OCI-LY7 (cell line): ENCODE measurements around the gene FLAD1. TPM values are rescaled to one million over a fixed set of nuclear protein-coding genes. Genes with fewer than 3 reads are reported as not detected.

Experiments
- BruUV-seq: library from RNA; stranded (reverse); fragments of 400-500 nt; replicated peaks from 2 replicates; lab custom pipeline; 2021; lab: Mats Ljungman, UMichigan
- CTCF ChIA-PET: fragments of 300-600 bp; sonication (Branson Sonifier 250); formaldehyde crosslinking; loops from one replicate; lab custom pipeline; 2022; ENCODE audit warnings: antibody characterized with exemption; ENCODE audit not compliant: unreplicated experiment; lab: Charles Lee
- POLR2A ChIA-PET: fragments of 300-600 bp; sonication (Branson Sonifier 250); formaldehyde crosslinking; loops from one replicate; lab custom pipeline; 2022; ENCODE audit warnings: antibody characterized with exemption; lab: Charles Lee
- DNase-seq: peaks from one replicate; pipeline ENCODE4 v3.0.0-alpha.2; 2015; ENCODE audit warnings: low spot score
- H2AFZ ChIP-seq: fragments of 200-600 bp; sonication (generic), shearing (Covaris generic); 2 replicates; pipeline ENCODE4 v1.6.1; 2014; ENCODE audit warnings: mild to moderate bottlenecking, antibody characterized with exemption, low read length, moderate library complexity
- H3K27ac ChIP-seq: fragments of 200-600 bp; sonication (generic); 2 replicates; pipeline ENCODE4 v1.5.1; 2014; ENCODE audit warnings: mixed run types, low read depth, mild to moderate bottlenecking, moderate library complexity, low read length, inconsistent platforms; ENCODE audit not compliant: poor library complexity, severe bottlenecking
- H3K36me3 ChIP-seq: fragments of 200-600 bp; sonication (generic); 2 replicates; pipeline ENCODE4 v1.6.1; 2014; ENCODE audit warnings: mild to moderate bottlenecking, antibody characterized with exemption, low read length, moderate library complexity, mixed read lengths; ENCODE audit not compliant: insufficient read depth
- H3K4me1 ChIP-seq: fragments of 200-600 bp; sonication (generic); 2 replicates; pipeline ENCODE4 v1.5.1; 2014; ENCODE audit warnings: mild to moderate bottlenecking, low read length; ENCODE audit not compliant: insufficient read depth, poor library complexity, severe bottlenecking
- H3K4me2 ChIP-seq: fragments of 200-600 bp; sonication (generic); 2 replicates; pipeline ENCODE4 v1.6.1; 2014; ENCODE audit warnings: mild to moderate bottlenecking, low read length
- H3K4me3 ChIP-seq: fragments of 200-600 bp; sonication (generic); 2 replicates; pipeline ENCODE4 v1.5.1; 2014; ENCODE audit warnings: mild to moderate bottlenecking, low read depth, low read length; ENCODE audit not compliant: poor library complexity, severe bottlenecking
- H3K79me2 ChIP-seq: fragments of 200-600 bp; sonication (generic); 2 replicates; pipeline ENCODE4 v1.6.1; 2016; ENCODE audit warnings: low read depth, mild to moderate bottlenecking, low read length, moderate library complexity, mixed read lengths; ENCODE audit not compliant: insufficient read depth
- H3K9me2 ChIP-seq: fragments of 200-600 bp; sonication (generic); 2 replicates; pipeline ENCODE4 v1.6.1; 2016; ENCODE audit warnings: mild to moderate bottlenecking, low read length, mixed read lengths; ENCODE audit not compliant: insufficient read depth
- H3K9me3 ChIP-seq: fragments of 200-600 bp; sonication (generic); 2 replicates; pipeline ENCODE4 v1.6.1; 2014; ENCODE audit warnings: mild to moderate bottlenecking, mixed run types, low read length, mixed read lengths
- H4K20me1 ChIP-seq: fragments of 200-600 bp; sonication (generic); 2 replicates; pipeline ENCODE4 v1.6.1; 2014; ENCODE audit warnings: mild to moderate bottlenecking, antibody characterized with exemption, low read length, moderate library complexity, mixed read lengths; ENCODE audit not compliant: insufficient read depth
- CTCF ChIP-seq: fragments of 200-600 bp; sonication (generic); conservative IDR thresholded peaks from 2 replicates; pipeline ENCODE4 v1.5.1; 2014; ENCODE audit warnings: mild to moderate bottlenecking, antibody characterized with exemption, low read length, moderate library complexity, mixed read lengths
- EZH2phosphoT487 ChIP-seq: fragments of 200-600 bp; sonication (generic); IDR thresholded peaks from 2 replicates; pipeline ENCODE4 v1.6.1; 2018; ENCODE audit warnings: low read depth, borderline replicate concordance, mild to moderate bottlenecking, mixed run types, antibody characterized with exemption, low read length, moderate library complexity, mixed read lengths
- intact Hi-C: fragments of 100-400 bp; cut with micrococcal nuclease; formaldehyde crosslinking; loops from one replicate; pipeline ENCODE4 v1.10.0; 2022; ENCODE audit not compliant: unreplicated experiment
- total RNA-seq, 2 experiments: library from RNA; depleted of rRNA in 1 of 2; stranded (reverse); fragments of >200 nt in 1 of 2; shearing (Covaris generic) in 1 of 2; gene quantifications; 2 replicates each; pipeline ENCODE4 v1.2.3, GENCODE V29; 2014 to 2022

The FLAD1 gene
- total RNA-seq, 2 experiments from 2014 or later: 52.7 to 57.9 TPM

- POLR2A ChIA-PET: interaction anchor here (1.8 kb wide), 1 partner anchor 16 kb away, joined by 6 read pairs; the partner anchor contains the start of gene PBXIP1
- no TSS peak for BruUV-seq
- Histone ChIP-seq H3K27ac (no peak overlapping the region), H3K9me3 (no peaks in the 10 kb centered on the region), H3K79me2 (peaks cover 51% of the 10 kb centered on the region), H3K36me3 (peaks cover 52% of the 10 kb centered on the region), H4K20me1 (peaks cover 7% of the 10 kb centered on the region; the same call in 1 of the 2 replicates), H3K4me1 (peaks cover 33% of the 10 kb centered on the region), H3K4me3 (peak overlapping the region; percentile 10), H3K9me2 (no peaks in the 10 kb centered on the region), H3K4me2 (peak overlapping the region; percentile 59), H2AFZ (no peak overlapping the region)
- TF ChIP-seq EZH2phosphoT487 (no peak), CTCF (no peak)
- CTCF ChIA-PET: no interaction called here
- DNase-seq: no peak
- intact Hi-C loops: no loop called here
Observed at GRCh38 chr1:154971341-154971998, 11.7 kb upstream of the FLAD1 start.

GRCh38 chr1:154972213-154972516 is 11.0 kb upstream of the FLAD1 start:
- intact Hi-C loops: no loop called here
- BruUV-seq: no TSS peak
- Histone ChIP-seq H3K9me3 (no peaks in the 10 kb centered on the region), H3K9me2 (no peaks in the 10 kb centered on the region), H3K79me2 (peaks cover 58% of the 10 kb centered on the region), H3K4me2 (peak overlapping the region; percentile 86), H3K27ac (no peak overlapping the region), H3K4me1 (peaks cover 40% of the 10 kb centered on the region), H2AFZ (no peak overlapping the region), H3K36me3 (peaks cover 52% of the 10 kb centered on the region), H4K20me1 (peaks cover 8% of the 10 kb centered on the region; the same call in 1 of the 2 replicates), H3K4me3 (no peak overlapping the region)
- POLR2A ChIA-PET: interaction anchor here (1.8 kb wide), 1 partner anchor 16 kb away, joined by 6 read pairs; the partner anchor contains the start of gene PBXIP1
- CTCF ChIA-PET: no interaction called here
- DNase-seq: no peak
- TF ChIP-seq EZH2phosphoT487 (no peak), CTCF (no peak)
